NOMO-1 treated with dmso at 0.1 percent for 144 hours (cell line): ENCODE results near the gene DMRTC2.

Source experiments
- DNase-seq: peaks from one replicate; lab custom pipeline; 2025; ENCODE audit not compliant: unreplicated experiment; lab: John Stamatoyannopoulos, UW

Gene DMRTC2

GRCh38 chr19:41887711-41888382 is 43.0 kb downstream of the DMRTC2 start:
- DNase-seq, result no peak

GRCh38 chr19:41888926-41889325 is 44.1 kb downstream of the DMRTC2 start:
- DNase-seq, result no peak

- no peak for DNase-seq
These were observed 45.1 kb downstream of the DMRTC2 start for GRCh38 chr19:41889896-41890295.

GRCh38 chr19:41890936-41891335 is 46.1 kb downstream of the DMRTC2 start:
- DNase-seq, result no peak

- no peak for DNase-seq
These were observed 47.5 kb downstream of the DMRTC2 start for GRCh38 chr19:41892173-41892902.

- DNase-seq, result no peak
These were observed 49.1 kb downstream of the DMRTC2 start for GRCh38 chr19:41893899-41894298.

GRCh38 chr19:41894350-41894749 is 49.5 kb downstream of the DMRTC2 start:
- DNase-seq, result no peak

- DNase-seq, result no peak
These were observed 51.1 kb downstream of the DMRTC2 start for GRCh38 chr19:41895745-41896580.

GRCh38 chr19:41896581-41896942 is 51.7 kb downstream of the DMRTC2 start:
- no peak for DNase-seq

- no peak for DNase-seq
These were observed 52.3 kb downstream of the DMRTC2 start for GRCh38 chr19:41897181-41897580.

- no peak for DNase-seq
These were observed 53.0 kb downstream of the DMRTC2 start for GRCh38 chr19:41897820-41898219.

- DNase-seq, result no peak
These were observed 53.4 kb downstream of the DMRTC2 start for GRCh38 chr19:41898235-41898634.
